ENCODE measurements around the gene MTERF2.

MTERF2 gene

GRCh38 chr12:106947461-106947860, 39.5 kb downstream of the MTERF2 start:
- TF ChIP-seq CTCF (conservative IDR thresholded peaks at IDR 0.05; ENCODE audit: low read depth): no peak
- POLR2A ChIA-PET (ENCODE audit: low non-redundant PET): no interaction called here
- CTCF ChIA-PET: interaction anchor here (0.7 kb wide), 1 partner anchor 16 kb away, joined by 3 read pairs; no protein-coding TSS in a partner anchor
- no peak overlapping the region for H3K27ac ChIP-seq
- no peak for DNase-seq (ENCODE audit: low spot score)

- H3K27ac ChIP-seq: no peak overlapping the region
- no peak for TF ChIP-seq CTCF (conservative IDR thresholded peaks at IDR 0.05; ENCODE audit: low read depth)
- ChIA-PET CTCF (no interaction called here), POLR2A (ENCODE audit: low non-redundant PET) (no interaction called here)
- DNase-seq (ENCODE audit: low spot score): no peak
These were observed 41.6 kb downstream of the MTERF2 start for GRCh38 chr12:106945261-106945851.

- H3K27ac ChIP-seq: no peak overlapping the region
- CTCF ChIA-PET: no interaction called here
- no peak for DNase-seq (ENCODE audit: low spot score)
- no peak for TF ChIP-seq CTCF (conservative IDR thresholded peaks at IDR 0.05; ENCODE audit: low read depth)
- POLR2A ChIA-PET (ENCODE audit: low non-redundant PET): no interaction called here
These were observed 44.2 kb downstream of the MTERF2 start for GRCh38 chr12:106942775-106943174.

- DNase-seq (ENCODE audit: low spot score): no peak
- no peak for TF ChIP-seq CTCF (conservative IDR thresholded peaks at IDR 0.05; ENCODE audit: low read depth)
- POLR2A ChIA-PET (ENCODE audit: low non-redundant PET): no interaction called here
- CTCF ChIA-PET: no interaction called here
- H3K27ac ChIP-seq: no peak overlapping the region
These were observed 45.3 kb downstream of the MTERF2 start for GRCh38 chr12:106941481-106942156.

- TF ChIP-seq CTCF (conservative IDR thresholded peaks at IDR 0.05; ENCODE audit: low read depth): no peak
- DNase-seq (ENCODE audit: low spot score): no peak
- ChIA-PET POLR2A (ENCODE audit: low non-redundant PET) (no interaction called here), CTCF (no interaction called here)
- no peak overlapping the region for H3K27ac ChIP-seq
These were observed 52.7 kb downstream of the MTERF2 start for GRCh38 chr12:106934277-106934676.

All from RWPE1 (cell line).